ENCODE measurements around the gene FMNL1. TPM values are rescaled to one million over a fixed set of nuclear protein-coding genes. Genes with fewer than 3 reads are reported as not detected.

The FMNL1 gene
- total and polyA plus RNA-seq, 10 of the 15 experiments (the other 5 are each of a cell fraction or from before 2014, with no cell fraction given) = 3.3 to 108 (median 19.5) TPM

- TF ChIP-seq CEBPZ (IDR thresholded peaks at IDR 0.05; ENCODE audit: low read depth, low read length) (no peak), ELK1 (IDR thresholded peaks at IDR 0.05; ENCODE audit: low read depth, low read length) (no peak; the same call in none of the 2 replicates), DPF2 (IDR thresholded peaks at IDR 0.05) (peak; percentile 89)
Measured at GRCh38 chr17:45228763-45229539, 7.3 kb downstream of the FMNL1 start (continued).

GRCh38 chr17:45229681-45230409 is 8.2 kb downstream of the FMNL1 start:
- no peak overlapping the region for H2AFZ ChIP-seq (ENCODE audit: control insufficient read depth, low read depth, low read length)
- 30% methylated on average over 16 of the region's 16 CpGs for WGBS (ENCODE audit: insufficient coverage, insufficient replicate concordance, low lambda C conversion rate, missing lambda C conversion rate)
- H3K9me3 ChIP-seq (replicated peaks; ENCODE audit: control insufficient read depth, insufficient read depth, low read length) = no peaks in the 10 kb centered on the region
- DNase-seq (ENCODE audit: low read depth, low spot score) = no peak
- H4K20me1 ChIP-seq (ENCODE audit: control insufficient read depth, insufficient read depth) = no peaks in the 10 kb centered on the region
- ChIA-PET CTCF (interaction anchor here (0.8 to 12.8 kb wide), 14 partner anchors 10 to 183 kb away, joined by 3 to 429 read pairs (median 5); partner anchors contain the start of genes ACBD4, FMNL1 and MAP3K14), POLR2A (interaction anchor here (0.5 to 11.4 kb wide), 11 partner anchors 9 to 263 kb away, joined by 3 to 140 read pairs (median 6); partner anchors contain the start of genes FMNL1, HEXIM1, HEXIM2 and MAP3K14), RAD21 (ENCODE audit: unreplicated experiment) (interaction anchor here (0.6 to 10.1 kb wide), 9 partner anchors 9 to 94 kb away, joined by 4 to 225 read pairs (median 9); partner anchors contain the start of genes ACBD4 and FMNL1), SMC1A (ENCODE audit: uncharacterized antibody, unreplicated experiment) (interaction anchor here (1.0 to 11.4 kb wide), 10 partner anchors 12 to 202 kb away, joined by 3 to 201 read pairs (median 4); partner anchors contain the start of gene ACBD4)
- H3K27ac ChIP-seq (ENCODE audit: control insufficient read depth, insufficient read depth) = peak overlapping the region; percentile 100
- H3K4me1 ChIP-seq (ENCODE audit: control insufficient read depth, insufficient read depth, low read length) = peaks cover 57% of the 10 kb centered on the region
- peak; percentile 12 for ATAC-seq
- no peak for FAIRE-seq
- peaks cover 63% of the 10 kb centered on the region for H3K79me2 ChIP-seq (ENCODE audit: control insufficient read depth, insufficient read depth, low read length)
- H3K4me2 ChIP-seq (ENCODE audit: control insufficient read depth, insufficient read depth) = peak overlapping the region; percentile 100
- H3K9ac ChIP-seq (ENCODE audit: control insufficient read depth, insufficient read depth, low read length) = peak overlapping the region; percentile 92
- in situ Hi-C loops (cut with MboI) (no loop called here), intact Hi-C loops (cut with micrococcal nuclease; ENCODE audit: unreplicated experiment) (loop anchor here (5.0 kb wide), 1 partner anchor 87 kb away; the partner anchor contains the start of gene MAP3K14)
- BruUV-seq (replicated peaks) = no TSS peak
- peak overlapping the region; percentile 89; the same call in 1 of the 2 replicates for H3K4me3 ChIP-seq
- H3K27me3 ChIP-seq (replicated peaks in 1 of 2; ENCODE audit: control insufficient read depth in 2 of 2, insufficient read depth in 2 of 2, low read length in 1 of 2) = no peaks in the 10 kb centered on the region
- H3K36me3 ChIP-seq (ENCODE audit: control insufficient read depth in 2 of 2, insufficient read depth in 2 of 2, low read length in 1 of 2) = peaks cover 4 to 17% of the 10 kb centered on the region in 2 experiments; a peak in 3 of 4 replicates
- TF ChIP-seq GABPA (IDR thresholded peaks at IDR 0.05; ENCODE audit: low read depth) = no peak
- 0 out of 2 replicates have a peak, but pooled peaks have one; percentile 11 for TF ChIP-seq PAX5 (IDR thresholded peaks at IDR 0.05; ENCODE audit: borderline replicate concordance, low read depth, low read length)
- TF ChIP-seq ZBTB40 (IDR thresholded peaks at IDR 0.05; ENCODE audit: borderline replicate concordance) = no peak
- no peak for TF ChIP-seq RELB (IDR thresholded peaks at IDR 0.05; ENCODE audit: low read depth)
